IPS-11a (cell line): ENCODE data around the gene TBL1XR1.
"Not testable (repeated sequence)": the region's sequence is repeated elsewhere in the genome, so short reads cannot be mapped to it uniquely, and the experiment has no call there.

Experiments
- H3K4me3 ChIP-seq: one replicate; pipeline ENCODE4 v1.5.1; 2013; ENCODE audit warnings: low read depth, low read length, control low read depth

The TBL1XR1 gene

GRCh38 chr3:177184602-177185001 is 12.7 kb downstream of the TBL1XR1 start:
- H3K4me3 ChIP-seq: not testable (repeated sequence)

GRCh38 chr3:177182352-177182751 is 14.9 kb downstream of the TBL1XR1 start:
- no peak overlapping the region for H3K4me3 ChIP-seq

- H3K4me3 ChIP-seq: no peak overlapping the region
Observed at GRCh38 chr3:177181418-177181817, 15.9 kb downstream of the TBL1XR1 start.

GRCh38 chr3:177180506-177180905 is 16.8 kb downstream of the TBL1XR1 start:
- H3K4me3 ChIP-seq: no peak overlapping the region

GRCh38 chr3:177179281-177180067 is 17.8 kb downstream of the TBL1XR1 start:
- H3K4me3 ChIP-seq: no peak overlapping the region

DNA sequence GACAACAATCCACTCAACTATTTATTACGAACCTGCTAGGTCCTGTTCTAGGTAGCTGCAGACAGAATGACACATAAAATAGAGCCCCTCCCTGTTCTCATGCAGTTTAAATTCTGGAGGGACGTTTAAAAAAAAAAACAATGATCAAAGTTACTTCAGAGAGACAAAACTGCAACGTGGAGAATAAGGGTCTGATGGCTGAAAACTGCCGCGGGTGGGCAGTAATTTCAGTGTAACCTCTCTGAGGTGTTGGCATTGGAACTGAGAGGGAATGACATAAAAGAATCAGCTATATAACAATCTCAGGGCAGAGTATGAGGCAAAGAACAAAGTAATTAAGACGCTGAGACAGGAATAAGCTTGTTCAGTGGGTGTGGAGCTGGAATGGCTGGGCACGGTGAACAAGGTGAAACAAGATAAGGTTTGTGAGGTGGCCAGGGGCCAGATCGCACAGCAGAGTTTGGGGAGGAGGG is 19.5 kb downstream of the TBL1XR1 start:
- no peak overlapping the region for H3K4me3 ChIP-seq

- no peak overlapping the region for H3K4me3 ChIP-seq
Observed at GRCh38 chr3:177174607-177175170, 22.6 kb downstream of the TBL1XR1 start.

DNA sequence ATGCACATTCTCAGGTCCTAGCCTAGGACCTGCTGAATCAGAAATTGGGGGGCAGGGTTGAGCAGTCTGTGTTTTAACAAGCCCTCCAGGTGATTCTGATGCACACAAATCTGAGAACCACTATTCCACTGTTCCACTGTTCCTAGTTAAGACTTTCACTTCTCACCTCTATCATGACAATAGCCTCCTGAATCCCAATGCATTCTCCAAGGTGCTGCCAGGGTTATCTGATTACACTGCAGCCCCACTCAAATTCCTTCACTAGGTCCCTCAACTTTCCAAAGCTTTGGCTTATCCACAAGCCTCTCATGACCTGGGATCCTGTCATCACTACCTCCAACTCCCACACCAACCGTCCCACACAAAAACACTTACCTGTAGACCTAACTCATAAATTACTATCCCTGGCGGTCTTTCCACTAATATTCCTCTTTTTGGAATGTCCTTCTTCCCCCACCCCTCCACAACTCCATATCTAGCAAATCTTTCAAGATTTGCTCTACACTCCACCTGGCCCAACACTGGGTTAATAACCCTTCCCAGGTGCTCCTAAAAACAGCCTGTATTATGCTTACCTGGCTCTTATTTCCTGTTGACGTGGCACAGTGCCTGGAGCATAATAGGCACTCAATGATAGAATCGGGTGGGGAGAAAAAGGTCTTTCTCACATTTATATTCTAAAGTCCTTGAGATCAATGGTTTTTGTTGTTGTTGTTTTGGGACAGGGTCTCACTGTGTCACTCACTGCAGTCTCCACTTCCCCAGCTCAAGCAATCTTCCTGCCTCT is 27.2 kb downstream of the TBL1XR1 start:
- H3K4me3 ChIP-seq: no peak overlapping the region

- no peak overlapping the region for H3K4me3 ChIP-seq
Observed at GRCh38 chr3:177168431-177168830, 28.9 kb downstream of the TBL1XR1 start.

GRCh38 chr3:177162742-177163141 is 34.5 kb downstream of the TBL1XR1 start:
- H3K4me3 ChIP-seq: no peak overlapping the region

GRCh38 chr3:177161603-177162002 is 35.7 kb downstream of the TBL1XR1 start:
- H3K4me3 ChIP-seq: not testable (repeated sequence)

- H3K4me3 ChIP-seq: no peak overlapping the region
Observed at GRCh38 chr3:177158461-177158860, 38.8 kb downstream of the TBL1XR1 start.

DNA sequence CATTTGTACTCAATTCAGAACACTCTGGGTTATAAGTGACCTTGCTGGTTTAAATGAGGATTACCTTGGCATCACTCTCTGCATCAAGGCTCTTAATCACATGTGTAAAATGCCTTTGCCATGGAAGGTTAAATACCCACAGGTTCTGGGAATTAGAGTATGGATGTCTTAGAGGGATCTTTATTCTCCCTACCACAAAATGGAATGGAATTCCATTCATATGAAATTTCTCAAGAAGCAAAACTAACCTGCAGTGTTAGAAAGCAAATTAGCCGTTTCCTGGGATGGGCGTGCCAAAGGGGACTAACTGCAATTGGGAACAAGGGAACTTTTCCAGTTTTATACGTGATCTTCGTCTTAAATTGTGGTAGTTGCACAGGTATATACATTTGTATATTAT is 39.8 kb downstream of the TBL1XR1 start:
- no peak overlapping the region for H3K4me3 ChIP-seq

GRCh38 chr3:177154733-177155132 is 42.5 kb downstream of the TBL1XR1 start:
- H3K4me3 ChIP-seq: no peak overlapping the region

- no peak overlapping the region for H3K4me3 ChIP-seq
Observed at GRCh38 chr3:177150970-177151627, 46.2 kb downstream of the TBL1XR1 start.

DNA sequence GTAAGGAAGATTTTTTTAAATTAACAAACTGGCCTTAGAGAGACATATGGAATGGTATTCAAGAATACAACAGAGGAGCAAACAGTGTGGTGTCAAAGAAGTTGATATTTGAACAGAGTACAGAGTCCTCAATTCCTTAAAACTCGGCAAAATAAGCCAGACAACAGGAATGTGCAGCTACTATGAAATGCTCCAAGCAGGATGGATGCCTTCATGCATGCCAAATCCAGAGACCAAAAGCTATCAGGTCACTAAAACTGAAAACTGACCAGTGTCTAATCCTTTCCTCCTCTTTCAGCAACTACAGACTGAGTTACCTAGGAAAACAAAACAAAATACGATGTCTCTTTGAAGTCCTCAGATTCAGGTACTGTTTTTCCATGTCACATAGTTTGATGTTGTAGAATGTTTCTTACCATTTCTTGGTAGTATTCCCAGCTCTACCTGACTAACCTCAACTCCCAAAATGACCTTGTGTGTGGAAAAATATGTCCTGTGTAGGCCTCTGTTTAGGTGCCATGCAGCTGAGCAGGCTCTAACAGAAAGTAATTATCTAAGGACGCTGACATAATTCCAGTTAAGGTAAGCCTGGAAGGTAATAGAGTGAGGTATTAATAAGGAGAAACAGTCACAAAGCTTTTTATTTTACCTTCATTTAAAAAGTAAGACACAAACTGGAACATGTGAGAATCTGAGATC is 46.9 kb downstream of the TBL1XR1 start:
- H3K4me3 ChIP-seq: no peak overlapping the region

- no peak overlapping the region for H3K4me3 ChIP-seq
Observed at GRCh38 chr3:177149106-177149505, 48.2 kb downstream of the TBL1XR1 start.

DNA sequence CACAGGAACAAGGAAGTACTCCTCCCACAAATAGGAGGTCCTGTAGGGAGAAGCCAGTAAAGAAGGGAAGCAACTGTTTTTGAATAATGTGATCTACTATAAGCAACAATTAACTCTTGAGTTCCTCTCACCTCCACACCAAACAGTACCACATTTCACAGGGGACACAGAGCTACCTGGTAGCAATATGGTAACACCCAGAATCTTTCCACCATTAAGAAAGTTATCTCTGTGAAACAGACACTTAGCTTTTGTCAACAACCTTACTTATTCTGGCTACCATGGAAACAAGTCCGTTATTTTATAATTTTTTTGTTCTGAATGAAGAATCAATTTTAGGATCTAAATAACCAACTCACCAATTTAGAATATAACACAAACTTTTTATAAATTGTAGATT is 49.5 kb downstream of the TBL1XR1 start:
- no peak overlapping the region for H3K4me3 ChIP-seq

DNA sequence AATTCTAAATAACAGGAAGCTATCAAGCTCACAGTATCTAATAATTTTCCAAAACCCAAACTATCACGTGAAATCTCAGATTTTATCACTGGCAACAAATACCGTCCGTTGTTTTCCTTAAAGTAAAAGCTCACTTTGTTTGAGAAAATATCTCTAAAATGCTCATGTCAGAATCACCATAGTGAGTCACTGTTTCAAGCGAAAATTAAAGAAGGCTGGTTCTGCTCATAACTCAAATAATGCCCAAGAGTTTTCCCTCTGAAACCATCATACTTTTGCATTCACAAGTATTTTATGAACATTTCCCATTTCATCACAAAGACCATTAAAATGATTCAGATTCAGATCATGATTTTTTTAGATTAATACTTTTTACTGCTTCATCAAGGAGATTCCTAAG is 50.6 kb downstream of the TBL1XR1 start:
- no peak overlapping the region for H3K4me3 ChIP-seq

DNA sequence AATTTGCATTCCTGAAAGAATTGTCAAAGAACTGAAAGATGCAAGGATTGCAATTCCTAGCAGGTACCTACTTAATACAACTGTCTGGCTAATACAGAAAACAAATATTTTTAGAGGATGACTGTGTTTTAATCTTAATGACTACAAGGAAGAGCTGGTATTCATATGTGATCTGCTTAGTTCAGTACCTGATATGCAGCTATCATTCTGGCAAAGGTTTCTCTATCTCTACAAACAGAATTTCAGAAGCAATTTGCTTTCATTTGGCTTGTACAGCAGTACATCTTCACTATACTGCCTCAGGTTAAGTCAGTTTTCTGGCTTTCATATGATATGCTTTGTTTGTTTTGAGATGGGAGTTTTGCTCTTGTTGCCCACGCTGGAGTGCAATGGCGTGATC is 51.3 kb downstream of the TBL1XR1 start:
- H3K4me3 ChIP-seq: no peak overlapping the region

DNA sequence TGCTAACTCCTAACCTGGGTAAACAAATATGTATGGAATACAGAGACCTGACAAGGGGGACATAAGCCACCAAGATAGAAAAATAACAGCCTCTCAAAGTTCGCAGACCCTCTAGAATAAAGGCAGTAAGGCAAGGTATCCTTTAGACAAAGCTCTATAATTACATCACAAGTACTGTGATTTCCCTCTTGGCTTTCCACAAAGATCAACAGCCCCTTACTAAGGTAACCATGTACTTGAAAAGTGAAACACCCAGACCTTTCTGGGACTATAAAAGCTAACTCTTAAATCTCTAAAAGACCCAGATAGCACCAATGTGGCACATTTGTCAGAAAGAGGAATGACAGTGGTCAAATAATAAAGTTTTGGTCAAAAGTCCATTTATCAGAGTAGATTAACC is 51.9 kb downstream of the TBL1XR1 start:
- H3K4me3 ChIP-seq: no peak overlapping the region
